SK-N-SH treated with all-trans-retinoic acid at 6 μM for 48 hours (cell line): Measurements from ENCODE around the gene CATSPERB.

ENCODE experiments used
- ATAC-seq: fragments of 200-7000 bp; cut with Tn5 transposase; 3 replicates; pipeline ENCODE4 v1.9.1; 2020; ENCODE audit warnings: mild to moderate bottlenecking, moderate library complexity
- ARNTL ChIP-seq: fragments of 450-650 bp; formaldehyde crosslinking; IDR thresholded peaks from 2 replicates; pipeline ENCODE4 v1.5.0; 2020; ENCODE audit warnings: low read depth, mild to moderate bottlenecking, moderate library complexity, borderline replicate concordance
- BACH2 ChIP-seq: fragments of 250-450 bp; sonication (Bioruptor Pico); IDR thresholded peaks from 2 replicates; pipeline ENCODE4 v1.9.0; 2021; ENCODE audit warnings: mild to moderate bottlenecking, borderline replicate concordance
- CREB5 ChIP-seq: fragments of 250-450 bp; sonication (Bioruptor Pico); IDR thresholded peaks from 2 replicates; pipeline ENCODE4 v1.5.1; 2020; ENCODE audit warnings: low read depth, mild to moderate bottlenecking, moderate library complexity
- CSDC2 ChIP-seq: fragments of 250-450 bp; sonication (Bioruptor Pico); IDR thresholded peaks from 2 replicates; pipeline ENCODE4 v1.5.0; 2020; ENCODE audit warnings: mild to moderate bottlenecking, moderate library complexity
- CSRNP3 ChIP-seq: fragments of 250-450 bp; sonication (Bioruptor Pico); IDR thresholded peaks from 2 replicates; pipeline ENCODE4 v1.5.1; 2021; ENCODE audit warnings: mild to moderate bottlenecking, moderate library complexity
- ESRRG ChIP-seq: fragments of 250-450 bp; sonication (Bioruptor Pico); IDR thresholded peaks from 2 replicates; pipeline ENCODE4 v1.6.1; 2021; ENCODE audit warnings: mild to moderate bottlenecking
- ISL1 ChIP-seq: fragments of 250-450 bp; sonication (Bioruptor Pico); IDR thresholded peaks from 2 replicates; pipeline ENCODE4 v2.1.2; 2022; ENCODE audit warnings: mild to moderate bottlenecking, moderate library complexity
- OSR1 ChIP-seq: fragments of 250-450 bp; sonication (Bioruptor Pico); IDR thresholded peaks from 2 replicates; pipeline ENCODE4 v1.8.0; 2022; ENCODE audit warnings: moderate library complexity, mild to moderate bottlenecking, inconsistent platforms
- RARB ChIP-seq: fragments of 250-450 bp; sonication (Bioruptor Pico); IDR thresholded peaks from 2 replicates; pipeline ENCODE4 v1.8.0; 2021; ENCODE audit warnings: mild to moderate bottlenecking, moderate library complexity
- SNAI2 ChIP-seq: fragments of 250-450 bp; sonication (Bioruptor Pico); IDR thresholded peaks from 2 replicates; pipeline ENCODE4 v1.5.0; 2020; ENCODE audit warnings: mild to moderate bottlenecking, moderate library complexity
- TCF4 ChIP-seq: fragments of 250-450 bp; sonication (Bioruptor Pico); IDR thresholded peaks from 2 replicates; pipeline ENCODE4 v1.8.0; 2021; ENCODE audit warnings: mild to moderate bottlenecking, moderate library complexity, borderline replicate concordance
- ZC3H10 ChIP-seq: fragments of 250-450 bp; sonication (Bioruptor Pico); IDR thresholded peaks from 2 replicates; pipeline ENCODE4 v1.5.1; 2021; ENCODE audit warnings: mild to moderate bottlenecking, moderate library complexity
- ZFP3 ChIP-seq: fragments of 250-450 bp; sonication (Bioruptor Pico); IDR thresholded peaks from 2 replicates; pipeline ENCODE4 v1.5.0; 2020; ENCODE audit warnings: mild to moderate bottlenecking, moderate library complexity
- ZFP30 ChIP-seq: fragments of 450-650 bp; formaldehyde crosslinking; IDR thresholded peaks from 2 replicates; pipeline ENCODE4 v1.5.0; 2022; ENCODE audit warnings: mild to moderate bottlenecking, moderate library complexity
- ZNF565 ChIP-seq: fragments of 450-650 bp; formaldehyde crosslinking; conservative IDR thresholded peaks from 2 replicates; pipeline ENCODE4 v1.5.0; 2020; ENCODE audit warnings: low read depth, mild to moderate bottlenecking, moderate library complexity
- ZNF70 ChIP-seq: fragments of 450-650 bp; formaldehyde crosslinking; IDR thresholded peaks from 2 replicates; pipeline ENCODE4 v1.5.0; 2020; ENCODE audit warnings: mild to moderate bottlenecking, moderate library complexity
- ZNF8 ChIP-seq: fragments of 450-650 bp; formaldehyde crosslinking; IDR thresholded peaks from 2 replicates; pipeline ENCODE4 v1.5.0; 2020; ENCODE audit warnings: mild to moderate bottlenecking, moderate library complexity
- TF ChIP-seq, protein P1 (sequence below): fragments of 250-450 bp; sonication (Bioruptor Pico); IDR thresholded peaks from 2 replicates; pipeline ENCODE4 v1.5.0; 2020; ENCODE audit warnings: mild to moderate bottlenecking, moderate library complexity
- TF ChIP-seq, protein P2 (sequence below): fragments of 250-450 bp; sonication (Bioruptor Pico); IDR thresholded peaks from 2 replicates; pipeline ENCODE4 v1.8.0; 2021; ENCODE audit warnings: low read depth, mild to moderate bottlenecking, moderate library complexity, borderline replicate concordance
- TF ChIP-seq, protein P3 (sequence below): fragments of 250-450 bp; sonication (Bioruptor Pico); IDR thresholded peaks from 2 replicates; pipeline ENCODE4 v1.8.0; 2020; ENCODE audit warnings: mild to moderate bottlenecking, moderate library complexity, borderline replicate concordance

Gene CATSPERB

DNA sequence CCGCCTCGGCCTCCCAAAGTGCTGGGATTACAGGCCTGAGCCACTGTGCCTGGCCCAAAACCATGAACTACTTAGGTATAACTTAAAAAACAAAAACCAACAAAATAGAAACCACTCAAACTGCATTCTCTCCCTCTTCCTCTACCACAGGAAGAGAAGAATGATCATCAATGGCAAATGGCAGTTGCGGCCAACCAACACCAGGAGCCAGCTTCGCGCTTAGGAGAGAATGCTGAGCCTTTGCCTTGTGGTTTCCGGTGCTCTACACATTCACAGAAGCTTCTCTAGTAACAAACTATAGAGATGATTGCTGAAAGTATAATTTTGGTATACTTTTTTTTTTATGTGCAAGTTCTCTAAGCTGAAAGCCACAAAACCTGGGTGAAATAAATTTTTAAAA, 17.1 kb downstream of the CATSPERB start:
- no peak for TF ChIP-seq ISL1 (CRISPR knock-in tag)
- TF ChIP-seq ZNF565 (CRISPR knock-in tag), result no peak
- TF ChIP-seq, protein P1, sequence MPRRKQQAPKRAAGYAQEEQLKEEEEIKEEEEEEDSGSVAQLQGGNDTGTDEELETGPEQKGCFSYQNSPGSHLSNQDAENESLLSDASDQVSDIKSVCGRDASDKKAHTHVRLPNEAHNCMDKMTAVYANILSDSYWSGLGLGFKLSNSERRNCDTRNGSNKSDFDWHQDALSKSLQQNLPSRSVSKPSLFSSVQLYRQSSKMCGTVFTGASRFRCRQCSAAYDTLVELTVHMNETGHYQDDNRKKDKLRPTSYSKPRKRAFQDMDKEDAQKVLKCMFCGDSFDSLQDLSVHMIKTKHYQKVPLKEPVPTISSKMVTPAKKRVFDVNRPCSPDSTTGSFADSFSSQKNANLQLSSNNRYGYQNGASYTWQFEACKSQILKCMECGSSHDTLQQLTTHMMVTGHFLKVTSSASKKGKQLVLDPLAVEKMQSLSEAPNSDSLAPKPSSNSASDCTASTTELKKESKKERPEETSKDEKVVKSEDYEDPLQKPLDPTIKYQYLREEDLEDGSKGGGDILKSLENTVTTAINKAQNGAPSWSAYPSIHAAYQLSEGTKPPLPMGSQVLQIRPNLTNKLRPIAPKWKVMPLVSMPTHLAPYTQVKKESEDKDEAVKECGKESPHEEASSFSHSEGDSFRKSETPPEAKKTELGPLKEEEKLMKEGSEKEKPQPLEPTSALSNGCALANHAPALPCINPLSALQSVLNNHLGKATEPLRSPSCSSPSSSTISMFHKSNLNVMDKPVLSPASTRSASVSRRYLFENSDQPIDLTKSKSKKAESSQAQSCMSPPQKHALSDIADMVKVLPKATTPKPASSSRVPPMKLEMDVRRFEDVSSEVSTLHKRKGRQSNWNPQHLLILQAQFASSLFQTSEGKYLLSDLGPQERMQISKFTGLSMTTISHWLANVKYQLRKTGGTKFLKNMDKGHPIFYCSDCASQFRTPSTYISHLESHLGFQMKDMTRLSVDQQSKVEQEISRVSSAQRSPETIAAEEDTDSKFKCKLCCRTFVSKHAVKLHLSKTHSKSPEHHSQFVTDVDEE (CRISPR knock-in tag), result no peak
- no peak for TF ChIP-seq SNAI2
- TF ChIP-seq, protein P2, sequence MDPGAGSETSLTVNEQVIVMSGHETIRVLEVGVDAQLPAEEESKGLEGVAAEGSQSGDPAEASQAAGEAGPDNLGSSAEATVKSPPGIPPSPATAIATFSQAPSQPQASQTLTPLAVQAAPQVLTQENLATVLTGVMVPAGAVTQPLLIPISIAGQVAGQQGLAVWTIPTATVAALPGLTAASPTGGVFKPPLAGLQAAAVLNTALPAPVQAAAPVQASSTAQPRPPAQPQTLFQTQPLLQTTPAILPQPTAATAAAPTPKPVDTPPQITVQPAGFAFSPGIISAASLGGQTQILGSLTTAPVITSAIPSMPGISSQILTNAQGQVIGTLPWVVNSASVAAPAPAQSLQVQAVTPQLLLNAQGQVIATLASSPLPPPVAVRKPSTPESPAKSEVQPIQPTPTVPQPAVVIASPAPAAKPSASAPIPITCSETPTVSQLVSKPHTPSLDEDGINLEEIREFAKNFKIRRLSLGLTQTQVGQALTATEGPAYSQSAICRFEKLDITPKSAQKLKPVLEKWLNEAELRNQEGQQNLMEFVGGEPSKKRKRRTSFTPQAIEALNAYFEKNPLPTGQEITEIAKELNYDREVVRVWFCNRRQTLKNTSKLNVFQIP (CRISPR knock-in tag), result no peak
- TF ChIP-seq CSDC2 (CRISPR knock-in tag), result no peak
- no peak for TF ChIP-seq CREB5 (CRISPR knock-in tag)
- no peak for TF ChIP-seq ZNF70 (CRISPR knock-in tag)
- no peak for TF ChIP-seq BACH2
- no peak for TF ChIP-seq OSR1 (CRISPR knock-in tag)
- no peak for TF ChIP-seq ZFP3 (CRISPR knock-in tag)
- no peak for TF ChIP-seq ARNTL
- TF ChIP-seq ZC3H10 (CRISPR knock-in tag), result no peak
- no peak for TF ChIP-seq TCF4 (CRISPR knock-in tag)
- no peak for TF ChIP-seq ZNF8
- TF ChIP-seq CSRNP3 (CRISPR knock-in tag), result no peak
- TF ChIP-seq ESRRG (CRISPR knock-in tag), result no peak
- ATAC-seq, result no peak

DNA sequence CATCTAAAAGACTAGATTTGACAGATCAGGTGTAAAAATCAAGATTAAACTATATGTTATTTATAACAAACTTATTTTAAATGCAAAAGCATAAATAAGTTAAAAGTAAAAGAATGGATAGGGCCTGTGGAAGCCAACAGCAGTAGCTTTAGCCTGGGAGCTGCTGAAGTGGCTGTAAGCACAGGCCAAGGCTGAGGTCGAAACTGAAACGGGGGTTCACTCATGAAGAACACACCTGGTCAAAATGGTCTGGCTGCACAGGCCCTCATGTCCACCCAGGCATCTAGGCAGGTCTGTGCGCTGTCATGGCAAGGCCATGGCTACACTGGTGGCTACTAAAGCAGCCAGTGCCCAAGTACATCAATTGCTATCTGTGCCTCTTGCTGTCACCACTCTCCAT, 23.1 kb downstream of the CATSPERB start:
- TF ChIP-seq OSR1 (CRISPR knock-in tag) (no peak), SNAI2 (no peak), ZFP3 (CRISPR knock-in tag) (no peak), RARB (CRISPR knock-in tag) (no peak), ZNF8 (no peak), ISL1 (CRISPR knock-in tag) (no peak), CSDC2 (CRISPR knock-in tag) (no peak), ZNF565 (CRISPR knock-in tag) (no peak), ZFP30 (CRISPR knock-in tag) (no peak), CSRNP3 (CRISPR knock-in tag) (no peak), ZC3H10 (CRISPR knock-in tag) (no peak)
- TF ChIP-seq, protein P3, sequence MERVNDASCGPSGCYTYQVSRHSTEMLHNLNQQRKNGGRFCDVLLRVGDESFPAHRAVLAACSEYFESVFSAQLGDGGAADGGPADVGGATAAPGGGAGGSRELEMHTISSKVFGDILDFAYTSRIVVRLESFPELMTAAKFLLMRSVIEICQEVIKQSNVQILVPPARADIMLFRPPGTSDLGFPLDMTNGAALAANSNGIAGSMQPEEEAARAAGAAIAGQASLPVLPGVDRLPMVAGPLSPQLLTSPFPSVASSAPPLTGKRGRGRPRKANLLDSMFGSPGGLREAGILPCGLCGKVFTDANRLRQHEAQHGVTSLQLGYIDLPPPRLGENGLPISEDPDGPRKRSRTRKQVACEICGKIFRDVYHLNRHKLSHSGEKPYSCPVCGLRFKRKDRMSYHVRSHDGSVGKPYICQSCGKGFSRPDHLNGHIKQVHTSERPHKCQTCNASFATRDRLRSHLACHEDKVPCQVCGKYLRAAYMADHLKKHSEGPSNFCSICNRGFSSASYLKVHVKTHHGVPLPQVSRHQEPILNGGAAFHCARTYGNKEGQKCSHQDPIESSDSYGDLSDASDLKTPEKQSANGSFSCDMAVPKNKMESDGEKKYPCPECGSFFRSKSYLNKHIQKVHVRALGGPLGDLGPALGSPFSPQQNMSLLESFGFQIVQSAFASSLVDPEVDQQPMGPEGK, result no peak
- TF ChIP-seq, protein P1 (CRISPR knock-in tag), result no peak
- ATAC-seq, result no peak
